Transverse colon (tissue), 4 donors: ENCODE measurements around the gene TRPM2.

Experiments
- EP300 ChIP-seq: sonication (generic); formaldehyde crosslinking; IDR thresholded peaks from one replicate; pipeline ENCODE4 v1.6.1; 2017; ENCODE audit warnings: antibody characterized with exemption, low read depth
- POLR2A ChIP-seq: fragments of 450-650 bp; IDR thresholded peaks from one replicate; pipeline ENCODE4 v1.6.1; 2016; ENCODE audit warnings: antibody characterized with exemption, mild to moderate bottlenecking, moderate library complexity
- POLR2AphosphoS5 ChIP-seq, 3 donors: sonication (generic); formaldehyde crosslinking; IDR thresholded peaks; one replicate each; pipeline ENCODE4 v1.6.1; 2016; ENCODE audit warnings: antibody characterized with exemption in 3 of 3
- TF ChIP-seq, protein P1 (sequence below), 5 experiments: fragments of 200-600 bp in 3 of 5; fragments of 450-650 bp in 2 of 5; sonication (generic) in 3 of 5; IDR thresholded peaks; 1 replicate in 2 of 5; 2 replicates in 3 of 5; pipeline ENCODE4 v1.5.1; 2016 to 2017; ENCODE audit warnings: antibody characterized with exemption in 5 of 5, inconsistent platforms in 3 of 5, mild to moderate bottlenecking in 2 of 5, moderate library complexity in 1 of 5

- TF ChIP-seq EP300 (no peak), POLR2A (no peak), POLR2AphosphoS5 (IDR thresholded peaks at IDR 0.05) (no peak)
- TF ChIP-seq, protein P1, sequence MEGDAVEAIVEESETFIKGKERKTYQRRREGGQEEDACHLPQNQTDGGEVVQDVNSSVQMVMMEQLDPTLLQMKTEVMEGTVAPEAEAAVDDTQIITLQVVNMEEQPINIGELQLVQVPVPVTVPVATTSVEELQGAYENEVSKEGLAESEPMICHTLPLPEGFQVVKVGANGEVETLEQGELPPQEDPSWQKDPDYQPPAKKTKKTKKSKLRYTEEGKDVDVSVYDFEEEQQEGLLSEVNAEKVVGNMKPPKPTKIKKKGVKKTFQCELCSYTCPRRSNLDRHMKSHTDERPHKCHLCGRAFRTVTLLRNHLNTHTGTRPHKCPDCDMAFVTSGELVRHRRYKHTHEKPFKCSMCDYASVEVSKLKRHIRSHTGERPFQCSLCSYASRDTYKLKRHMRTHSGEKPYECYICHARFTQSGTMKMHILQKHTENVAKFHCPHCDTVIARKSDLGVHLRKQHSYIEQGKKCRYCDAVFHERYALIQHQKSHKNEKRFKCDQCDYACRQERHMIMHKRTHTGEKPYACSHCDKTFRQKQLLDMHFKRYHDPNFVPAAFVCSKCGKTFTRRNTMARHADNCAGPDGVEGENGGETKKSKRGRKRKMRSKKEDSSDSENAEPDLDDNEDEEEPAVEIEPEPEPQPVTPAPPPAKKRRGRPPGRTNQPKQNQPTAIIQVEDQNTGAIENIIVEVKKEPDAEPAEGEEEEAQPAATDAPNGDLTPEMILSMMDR (IDR thresholded peaks at IDR 0.05): no peak
These were observed 22.7 kb upstream of the TRPM2 start for GRCh38 chr21:44330698-44331097.
